GM19468 (cell line): Measurements from ENCODE around the gene VGLL4.
"Not testable (repeated sequence)": the region's sequence is repeated elsewhere in the genome, so short reads cannot be mapped to it uniquely, and the experiment has no call there.

Experiments
- ATAC-seq: cut with Tn5 transposase; IDR thresholded peaks from one replicate; pipeline ENCODE4 v1.9.1; 2021; ENCODE audit warnings: mild to moderate bottlenecking, moderate library complexity, moderate number of reproducible peaks; ENCODE audit not compliant: unreplicated experiment; ENCODE audit errors: extremely low read depth

Gene VGLL4, protein sequence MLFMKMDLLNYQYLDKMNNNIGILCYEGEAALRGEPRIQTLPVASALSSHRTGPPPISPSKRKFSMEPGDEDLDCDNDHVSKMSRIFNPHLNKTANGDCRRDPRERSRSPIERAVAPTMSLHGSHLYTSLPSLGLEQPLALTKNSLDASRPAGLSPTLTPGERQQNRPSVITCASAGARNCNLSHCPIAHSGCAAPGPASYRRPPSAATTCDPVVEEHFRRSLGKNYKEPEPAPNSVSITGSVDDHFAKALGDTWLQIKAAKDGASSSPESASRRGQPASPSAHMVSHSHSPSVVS

DNA sequence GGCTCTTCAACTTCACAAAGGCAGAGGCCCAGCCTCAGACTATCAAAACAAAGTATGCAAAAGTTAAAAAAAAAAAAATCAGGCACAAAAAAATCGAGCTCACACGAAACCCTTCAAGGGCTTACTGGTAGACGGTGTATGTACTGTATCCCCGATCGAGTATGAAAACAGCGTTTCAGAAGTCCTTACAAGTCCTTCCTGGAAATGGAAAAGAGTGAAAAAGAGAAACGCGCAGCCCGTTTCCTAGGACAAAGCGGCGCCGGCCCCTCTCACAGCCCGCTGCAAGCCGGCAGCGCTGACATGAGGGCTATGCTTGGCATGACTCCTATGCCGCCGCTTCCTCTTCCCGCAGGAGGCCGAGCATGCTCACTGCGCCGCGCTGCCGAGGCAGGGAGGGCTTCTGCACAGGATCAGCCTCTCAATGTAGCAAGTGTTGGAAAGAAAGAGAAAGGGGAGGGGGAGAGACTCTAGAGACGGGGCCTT, at the start of gene VGLL4:
TSS of gene VGLL4 (minus strand) at position 311 of the 483 bp plus-strand sequence. CDS start 397 bp downstream, outside the sequence.
- no peak for ATAC-seq

DNA sequence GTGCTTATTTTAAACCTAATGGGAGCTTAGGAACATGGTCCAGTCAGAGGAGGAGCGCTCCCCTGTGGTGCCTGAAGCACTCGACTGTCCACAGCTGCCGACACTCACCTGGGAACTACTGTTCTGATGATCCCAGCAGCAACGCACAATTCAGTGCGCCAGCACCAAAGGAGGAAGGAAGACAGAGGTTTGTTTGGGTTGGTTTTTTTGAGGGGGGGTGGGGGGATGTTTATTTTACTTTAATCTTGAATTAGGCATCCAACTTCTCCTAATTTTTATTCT, 48.8 kb upstream of the VGLL4 start:
- no peak for ATAC-seq

DNA sequence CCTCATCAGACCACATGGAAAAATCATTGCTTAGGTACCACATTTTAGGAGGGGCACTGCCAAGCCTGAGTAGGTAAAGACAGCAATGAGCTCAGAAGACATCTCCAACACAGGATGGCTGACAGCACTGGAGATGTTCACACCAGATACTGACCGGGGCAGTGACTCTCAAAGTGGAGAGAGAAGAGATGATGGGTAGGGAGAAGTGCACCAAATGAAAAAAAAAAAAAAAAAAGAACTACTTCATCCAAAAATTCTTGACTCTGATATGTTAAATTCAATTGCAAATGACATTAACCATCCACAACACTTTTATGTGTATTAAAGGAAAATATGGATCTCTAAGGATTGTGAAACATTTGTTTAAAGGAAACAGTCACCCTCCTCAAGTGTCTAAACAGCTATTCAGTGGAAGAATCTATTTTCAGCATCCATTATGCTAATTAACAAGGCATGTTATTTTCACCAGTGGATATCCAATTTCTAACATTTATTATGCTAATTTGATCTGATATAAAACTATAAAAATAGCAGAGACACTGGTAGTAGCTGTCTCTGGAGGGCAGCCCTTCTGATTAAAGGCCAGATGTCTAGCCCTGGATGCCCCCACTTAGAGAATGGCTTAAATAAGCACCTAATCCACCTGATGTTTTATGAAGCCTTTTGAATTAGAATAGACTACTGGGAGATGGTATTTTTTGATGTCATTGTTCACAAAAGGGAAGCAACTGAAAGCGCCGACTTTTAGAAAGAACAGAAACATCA, 48.2 kb upstream of the VGLL4 start:
- no peak for ATAC-seq

DNA sequence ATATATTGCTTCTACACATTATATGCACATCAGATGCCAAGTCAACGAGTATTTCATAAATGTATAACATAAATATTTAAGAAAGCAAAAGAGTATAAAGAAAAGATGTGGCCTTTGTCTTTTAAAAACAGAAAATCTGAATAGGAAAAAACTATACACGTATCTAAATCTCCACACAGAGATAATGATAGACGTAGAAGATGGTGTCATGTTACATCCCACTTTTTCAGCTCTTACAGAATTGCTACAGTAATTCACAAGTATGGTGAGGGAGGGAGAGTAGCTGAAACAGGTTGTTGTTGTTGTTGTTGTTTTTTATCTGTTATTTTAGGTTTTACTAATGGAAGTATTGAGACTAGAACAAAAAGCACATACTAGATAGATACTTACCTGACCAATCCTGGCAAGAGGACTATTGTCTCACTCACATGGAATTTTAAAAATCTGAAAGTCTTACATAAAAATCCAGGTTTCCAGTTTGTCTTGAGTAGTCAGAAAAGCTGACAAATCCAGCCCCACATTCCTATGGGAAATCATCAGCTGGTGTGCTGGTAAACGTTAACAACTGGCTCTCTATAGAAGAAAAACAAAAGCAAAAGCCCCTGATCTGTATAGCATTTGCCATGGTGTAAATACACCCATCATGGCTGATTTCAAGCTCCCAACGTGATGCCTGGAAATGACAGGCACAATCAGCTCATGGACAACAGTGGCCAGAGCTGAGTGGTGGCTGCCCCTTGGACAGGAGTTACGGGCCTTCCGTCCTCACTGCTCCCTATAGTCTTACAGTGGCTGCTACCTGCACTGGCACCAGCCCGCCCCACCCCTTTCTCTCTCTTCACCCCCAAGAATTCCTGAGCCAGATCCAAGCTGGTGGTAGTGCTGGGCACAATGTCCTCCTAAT, 47.4 kb upstream of the VGLL4 start:
- ATAC-seq: no peak

DNA sequence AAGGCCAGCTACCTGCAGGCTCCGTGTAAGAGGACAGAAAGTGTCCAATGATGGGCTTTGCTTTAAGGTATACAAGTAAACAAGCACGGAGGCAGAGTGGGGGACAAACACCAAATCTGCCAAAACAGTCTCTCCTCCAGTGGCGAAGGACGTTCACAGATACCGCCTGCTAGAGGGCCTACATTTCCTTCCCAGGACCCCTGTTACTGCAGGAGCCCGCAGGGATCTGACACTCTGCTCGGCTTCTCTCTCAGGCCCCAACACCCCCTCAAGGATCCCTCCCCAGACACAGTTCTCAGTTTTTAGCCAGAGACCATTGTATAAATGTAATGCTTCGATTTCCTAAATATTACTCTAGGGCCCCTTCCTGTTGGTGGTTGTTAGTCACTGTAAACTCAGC, 46.0 kb upstream of the VGLL4 start:
- ATAC-seq: no peak

DNA sequence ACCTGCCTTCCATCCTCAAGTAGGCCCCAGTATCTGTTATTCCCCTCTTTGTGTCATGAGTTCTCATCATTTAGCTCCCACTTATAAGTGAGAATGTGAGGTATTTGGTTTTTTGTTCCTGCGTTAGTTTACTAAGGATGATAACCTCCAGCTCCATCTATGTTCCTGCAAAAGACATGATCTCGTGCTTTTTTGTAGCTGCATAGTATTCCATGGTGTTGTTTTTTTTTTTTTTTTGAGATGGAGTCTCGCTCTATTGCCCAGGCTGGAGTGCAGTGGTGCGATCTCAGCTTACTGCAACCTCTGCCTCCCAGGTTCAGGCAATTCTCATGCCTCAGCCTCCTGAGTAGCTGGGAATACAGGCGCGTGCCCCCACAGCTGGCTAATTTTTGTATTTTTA, 41.3 kb upstream of the VGLL4 start:
- ATAC-seq: not testable (repeated sequence)

DNA sequence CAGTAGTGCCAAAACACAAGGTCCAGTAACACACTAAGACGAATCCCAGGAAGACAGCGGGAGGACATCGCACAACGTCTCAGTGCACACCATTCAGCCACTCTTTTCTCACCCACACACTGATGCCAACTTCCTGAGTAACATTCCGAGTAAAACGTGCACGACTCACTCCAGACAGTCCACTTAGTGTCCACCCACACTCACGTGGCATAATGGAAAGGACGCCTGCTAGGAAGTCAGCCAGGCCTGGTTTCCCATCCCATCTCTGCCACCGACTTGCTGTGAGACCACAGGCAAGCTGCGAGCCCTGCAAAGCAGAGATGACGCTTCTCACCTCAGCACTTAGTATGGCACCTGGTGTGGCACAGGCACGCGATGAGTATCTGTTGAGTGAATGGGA, 36.8 kb upstream of the VGLL4 start:
- no peak for ATAC-seq

DNA sequence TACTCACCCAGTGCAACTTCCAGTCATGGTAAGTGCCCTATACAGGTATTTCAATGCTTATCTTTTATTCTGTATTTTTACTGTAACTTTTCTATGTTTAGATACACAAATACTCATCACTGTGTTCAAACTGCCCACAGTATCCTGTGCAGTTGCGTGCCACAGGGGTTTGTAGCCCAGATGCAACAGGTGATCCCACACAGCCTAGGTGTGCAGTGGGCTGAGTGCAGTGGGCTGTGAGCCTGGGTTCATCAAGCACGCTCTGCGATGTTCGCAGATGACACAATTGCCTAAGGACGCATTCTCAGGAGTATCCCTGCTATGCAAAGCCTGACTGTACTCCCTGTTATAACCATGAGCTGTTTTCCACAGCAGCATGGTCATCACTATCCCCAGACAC, 36.2 kb upstream of the VGLL4 start:
- no peak for ATAC-seq

DNA sequence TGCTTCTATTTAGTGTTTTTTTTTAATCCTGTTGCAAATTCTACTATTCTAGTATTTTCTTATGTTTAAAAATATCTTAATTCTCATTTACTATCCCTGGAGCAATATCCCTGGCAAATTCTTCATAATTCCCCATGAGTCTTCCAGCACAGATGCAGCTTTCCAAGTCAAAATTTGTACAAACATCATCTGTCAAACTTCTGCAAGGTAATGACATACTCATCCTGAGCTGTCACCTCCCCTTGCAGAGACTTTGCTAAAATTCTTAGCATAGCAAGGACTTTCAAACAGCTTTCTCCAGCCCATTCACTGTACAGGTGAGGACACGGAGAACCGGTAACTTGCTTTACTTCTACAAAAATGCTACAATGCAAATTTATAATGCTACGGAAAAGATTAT, 28.6 kb upstream of the VGLL4 start:
- ATAC-seq: no peak

DNA sequence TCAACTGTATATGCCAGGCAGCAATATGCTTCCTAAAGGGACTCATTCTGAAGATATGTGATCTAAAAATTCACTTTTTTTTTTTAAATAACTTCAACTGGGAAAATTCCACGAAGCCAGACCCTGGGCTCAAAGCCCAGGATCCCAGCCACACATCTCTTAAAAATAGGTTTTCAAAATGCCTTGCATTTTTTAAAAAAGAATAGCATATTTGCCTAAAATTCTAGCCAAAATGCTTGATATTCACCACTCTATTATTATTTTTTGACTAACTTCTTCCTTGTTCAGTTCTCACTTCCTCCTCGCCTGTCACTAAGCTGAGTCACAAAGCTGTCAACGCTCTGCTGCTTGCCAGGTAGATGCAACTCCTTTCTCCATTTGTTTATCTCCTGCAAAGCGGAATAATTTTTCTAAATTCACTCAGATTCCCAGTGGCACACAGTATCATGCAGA, 28.0 kb upstream of the VGLL4 start:
- ATAC-seq: no peak

DNA sequence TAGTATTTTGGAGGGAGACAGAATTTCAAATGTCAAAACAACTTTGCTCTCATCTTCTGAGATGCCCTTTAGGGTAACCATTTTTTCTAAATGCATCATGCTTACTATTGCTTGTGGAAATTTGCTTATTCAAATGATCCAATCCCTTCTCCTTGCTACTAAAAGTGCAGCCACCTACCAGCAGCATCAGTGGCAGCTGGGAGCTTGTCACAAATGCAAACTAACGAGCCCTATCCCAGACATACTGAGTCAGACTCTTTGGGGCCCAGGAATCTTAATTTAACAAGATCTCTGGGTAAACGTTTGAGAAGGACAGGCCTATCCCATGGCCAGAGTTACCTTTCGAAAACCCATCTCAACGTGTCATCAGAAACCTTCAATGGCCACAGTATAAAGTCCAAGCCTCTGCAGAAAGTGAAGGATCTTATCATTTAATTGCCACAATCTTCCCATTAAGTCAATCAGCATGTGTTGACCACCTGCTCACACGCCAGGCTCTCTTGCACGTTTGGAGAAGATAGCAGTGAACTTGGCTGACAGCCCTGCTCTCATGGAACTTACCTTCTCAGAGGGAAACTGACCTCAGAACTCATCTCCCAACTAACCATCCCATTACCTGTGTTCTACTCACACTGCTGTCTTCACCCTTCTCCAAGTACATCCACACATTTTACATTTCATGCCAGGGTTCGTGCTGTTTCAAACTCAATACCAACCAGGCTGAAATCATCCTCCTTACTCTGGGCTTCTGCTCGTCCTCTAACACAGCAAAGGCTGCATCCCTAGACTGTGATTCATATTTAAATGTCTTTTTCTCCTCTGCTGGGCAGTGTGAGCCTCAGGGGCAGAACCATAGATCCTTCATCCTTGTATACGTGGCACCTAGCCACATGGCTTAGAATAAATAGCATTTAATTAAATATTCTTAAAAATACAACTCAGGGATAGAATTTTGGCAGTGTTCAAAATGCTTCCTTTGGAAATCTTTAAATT, 24.8 kb upstream of the VGLL4 start:
- ATAC-seq: no peak

DNA sequence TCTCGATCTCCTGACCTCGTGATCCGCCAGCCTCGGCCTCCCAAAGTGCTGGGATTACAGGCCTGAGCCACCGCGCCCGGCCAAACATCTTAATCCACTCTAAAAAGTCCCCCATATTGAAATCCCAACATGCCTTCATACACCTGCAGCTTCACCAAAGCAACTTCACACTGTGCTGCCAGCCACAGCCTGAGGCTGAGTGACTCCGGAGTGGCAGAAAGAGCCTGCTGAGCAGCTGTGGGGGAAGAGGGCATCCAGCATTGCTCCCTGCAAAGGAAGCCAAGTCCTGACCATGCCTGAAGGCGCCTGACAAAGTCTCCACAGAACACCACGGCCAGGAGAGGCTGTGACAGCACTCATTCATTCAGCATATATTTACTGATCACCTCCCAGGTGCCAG, 21.6 kb upstream of the VGLL4 start:
- ATAC-seq: no peak

DNA sequence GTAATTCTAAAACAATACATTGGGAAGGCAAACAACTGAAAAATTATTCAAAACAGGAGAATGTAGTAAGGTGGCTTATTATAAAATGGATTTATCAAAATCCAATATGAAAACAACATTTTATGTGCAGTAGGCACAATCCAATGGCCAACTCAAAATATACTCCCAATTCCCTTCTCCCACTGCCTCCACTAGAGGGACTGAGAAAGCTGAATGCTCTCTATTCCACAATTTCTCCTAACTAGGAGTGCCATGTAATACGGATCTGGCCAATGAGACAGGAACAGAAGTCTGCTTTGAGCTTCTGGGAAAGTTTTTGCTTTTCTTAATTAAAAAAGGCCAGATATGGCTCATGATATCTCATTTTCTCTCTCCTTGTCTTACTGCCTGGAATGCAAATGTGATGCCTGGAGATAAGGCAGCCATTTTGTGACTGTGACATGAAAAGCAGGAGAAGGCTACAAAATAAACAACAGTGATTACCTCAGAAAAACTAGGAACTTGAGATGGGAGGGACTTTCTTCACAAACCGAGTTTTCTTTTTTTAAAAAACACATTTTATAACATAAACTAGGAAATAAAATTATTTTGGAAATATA, 18.8 kb upstream of the VGLL4 start:
- no peak for ATAC-seq

DNA sequence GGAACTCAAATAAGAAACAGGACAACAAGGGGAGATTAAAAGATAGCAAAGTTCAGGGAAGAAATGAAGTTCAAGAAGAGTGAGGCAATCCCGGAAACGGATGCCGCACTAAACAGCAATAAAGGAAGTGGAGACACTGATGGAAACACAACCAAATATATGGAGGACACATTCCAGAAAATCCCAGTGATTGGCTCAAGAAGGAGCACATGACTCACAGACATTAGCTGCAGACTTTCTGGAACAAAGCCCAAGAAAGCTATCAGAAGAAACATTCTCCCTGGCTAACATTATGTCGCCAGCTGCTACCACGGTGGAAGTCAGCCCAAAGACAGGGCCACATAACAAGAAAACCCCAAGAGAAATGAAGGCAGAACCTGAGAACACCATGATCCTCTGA, 18.1 kb upstream of the VGLL4 start:
- ATAC-seq: no peak

DNA sequence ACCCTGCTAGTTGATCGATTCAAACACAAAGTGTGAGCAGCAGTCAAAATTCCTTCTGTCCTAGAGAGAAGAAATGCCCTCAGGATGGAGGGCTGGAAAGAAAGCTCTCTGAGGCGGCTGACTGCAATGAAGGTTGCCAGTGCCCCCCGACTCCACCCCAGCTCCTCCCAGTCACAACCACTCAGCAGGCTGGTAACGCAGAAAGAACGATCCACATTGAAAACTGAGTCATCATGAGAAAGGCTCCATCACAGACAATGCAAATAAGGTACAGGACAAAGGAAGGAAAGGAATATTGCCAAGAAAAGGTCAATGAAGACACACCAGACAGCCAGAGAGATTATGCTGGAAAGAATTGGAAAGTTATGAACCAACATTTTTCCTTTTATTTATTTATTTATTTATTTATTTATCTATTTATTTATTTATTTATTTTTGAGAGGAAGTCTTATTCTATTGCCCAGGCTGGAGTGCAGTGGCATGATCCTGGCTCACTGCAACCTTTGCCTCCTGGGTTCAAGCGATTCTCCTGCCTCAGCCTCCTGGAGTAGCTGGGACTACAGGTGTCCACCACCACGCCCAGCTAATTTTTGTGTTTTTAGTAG, 17.4 kb upstream of the VGLL4 start:
- no peak for ATAC-seq

DNA sequence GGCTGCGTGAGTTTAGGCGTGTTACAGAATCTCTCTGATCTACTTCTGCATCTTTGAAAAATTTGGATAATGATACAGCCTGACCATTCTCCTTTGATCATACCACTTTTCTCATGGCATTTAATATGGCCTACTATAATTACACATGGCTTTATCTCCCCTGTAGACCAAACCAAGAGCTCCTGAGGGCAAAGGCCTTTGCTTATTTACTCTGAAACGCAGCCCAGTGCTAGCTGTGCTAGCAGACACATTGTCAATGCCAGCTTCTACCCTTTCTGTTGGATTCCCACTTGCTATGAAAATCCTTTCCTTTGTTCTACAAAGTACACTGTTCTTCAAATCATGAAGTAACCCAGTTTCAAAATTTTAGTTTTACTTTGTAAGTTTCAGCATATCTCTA, 16.5 kb upstream of the VGLL4 start:
- no peak for ATAC-seq

DNA sequence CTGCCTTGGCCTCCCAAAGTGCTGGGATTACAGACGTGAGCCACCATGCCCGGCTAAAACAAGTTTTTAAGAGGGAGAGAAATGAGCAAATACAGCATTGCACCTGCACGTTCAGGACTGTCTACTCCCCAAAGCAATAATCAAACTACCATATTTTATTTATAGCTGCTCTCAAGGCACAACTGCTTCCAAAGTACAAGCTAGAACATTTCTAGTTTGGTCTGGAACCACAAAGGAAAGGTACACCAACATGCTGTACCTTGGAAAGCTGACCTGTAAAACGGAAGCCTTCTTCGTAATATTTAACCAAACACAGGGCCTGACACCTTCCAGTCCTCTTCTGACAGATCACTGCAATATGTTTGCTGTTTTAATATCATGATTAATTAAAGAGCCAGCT, 14.5 kb upstream of the VGLL4 start:
- no peak for ATAC-seq

DNA sequence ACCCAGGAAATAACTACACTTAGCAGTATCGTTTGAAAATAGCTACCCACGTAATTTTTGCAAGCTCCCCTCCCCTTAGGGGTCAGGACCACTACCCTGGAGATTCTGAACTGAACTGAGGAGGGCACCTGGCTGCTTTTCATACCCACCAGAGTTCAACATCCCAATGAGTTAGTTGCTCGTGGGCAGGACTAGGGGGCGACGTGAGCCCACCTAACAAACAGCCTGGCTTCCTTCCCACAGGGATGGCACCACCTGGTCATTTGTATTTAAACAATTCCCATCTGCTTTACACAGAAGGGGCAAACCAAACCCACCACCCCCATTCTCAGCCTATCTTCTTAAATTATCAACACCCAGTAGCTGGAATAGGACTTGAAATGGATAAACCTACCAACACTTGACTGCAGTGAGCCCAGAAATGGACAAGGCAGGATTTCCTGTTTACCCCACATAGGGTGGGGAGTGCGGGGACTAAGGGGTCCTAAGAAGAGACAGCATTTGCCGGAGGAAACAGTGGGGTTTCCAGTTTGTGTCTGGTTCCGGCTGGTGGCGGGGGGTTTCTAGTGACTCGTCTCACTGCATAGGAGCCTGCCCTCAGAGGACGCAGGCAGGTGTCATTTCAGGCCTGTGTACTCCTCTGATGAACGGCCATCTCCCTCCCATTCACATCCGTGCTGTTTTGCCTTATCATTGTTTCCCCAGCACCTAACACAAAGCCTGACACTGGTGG, 11.6 kb upstream of the VGLL4 start:
- no peak for ATAC-seq
